T-helper 2 cell (primary cell): ENCODE measurements around the gene CD8B.
A peak's percentile ranks its signal among the peaks of the same experiment; 100 is the strongest.
"Not testable (repeated sequence)": the region's sequence is repeated elsewhere in the genome, so short reads cannot be mapped to it uniquely, and the experiment has no call there.

Experiments used
- DNase-seq, 5 experiments: peaks; one replicate each; pipeline versions ENCODE4 v3.0.0 to v3.0.0-alpha.2; 2012 to 2022
- total RNA-seq, 2 donors: gene quantifications; one replicate each; lab custom pipeline; 2026; lab: John Stamatoyannopoulos, UW

Gene CD8B
- 0.62 to 49.2 reads per million in 2 donors for total RNA-seq

GRCh38 chr2:86861628-86862379 lies at the start of gene CD8B:
Gene CD8B, minus strand, starts transcription at chr2:86861886. Its CDS starts 21 bp downstream, at chr2:86861865.
- not testable (repeated sequence) for DNase-seq

- not testable (repeated sequence) for DNase-seq
These were observed 44.2 kb upstream of the CD8B start for GRCh38 chr2:86905868-86906267.

- DNase-seq: not testable (repeated sequence)
These were observed 39.0 kb upstream of the CD8B start for GRCh38 chr2:86900687-86901086.

GRCh38 chr2:86886026-86886425 lies 24.3 kb upstream of the CD8B start:
- not testable (repeated sequence) for DNase-seq

- not testable (repeated sequence) for DNase-seq
These were observed 21.2 kb upstream of the CD8B start for GRCh38 chr2:86882865-86883264.

GRCh38 chr2:86882118-86882665 lies 20.5 kb upstream of the CD8B start:
- not testable (repeated sequence) for DNase-seq

GRCh38 chr2:86878986-86879385 lies 17.3 kb upstream of the CD8B start:
- DNase-seq: not testable (repeated sequence)

GRCh38 chr2:86870941-86871340 lies 9.3 kb upstream of the CD8B start:
- DNase-seq: not testable (repeated sequence)

- DNase-seq: not testable (repeated sequence)
These were observed 7.3 kb upstream of the CD8B start for GRCh38 chr2:86868895-86869468.

- peak in 2 of 5 experiments; percentile 7 to 32 for DNase-seq
These were observed 656 bp upstream of the CD8B start for GRCh38 chr2:86862380-86862703.

GRCh38 chr2:86861175-86861574 lies 511 bp downstream of the CD8B start:
- DNase-seq: not testable (repeated sequence)

- DNase-seq: not testable (repeated sequence)
These were observed 1.1 kb downstream of the CD8B start for GRCh38 chr2:86860573-86860972.

- DNase-seq: not testable (repeated sequence)
These were observed 4.0 kb downstream of the CD8B start for GRCh38 chr2:86857688-86858087.

- not testable (repeated sequence) for DNase-seq
These were observed 5.2 kb downstream of the CD8B start for GRCh38 chr2:86856498-86856897.

GRCh38 chr2:86855981-86856380 lies 5.7 kb downstream of the CD8B start:
- not testable (repeated sequence) for DNase-seq

GRCh38 chr2:86851581-86851980 lies 10.1 kb downstream of the CD8B start:
- not testable (repeated sequence) for DNase-seq

GRCh38 chr2:86842607-86843234 lies 19.0 kb downstream of the CD8B start:
- DNase-seq: peak in 2 of 5 experiments; percentile 53 to 63

GRCh38 chr2:86841330-86841729 lies 20.4 kb downstream of the CD8B start:
- DNase-seq: not testable (repeated sequence)

GRCh38 chr2:86839871-86840548 lies 21.7 kb downstream of the CD8B start:
- not testable (repeated sequence) for DNase-seq

GRCh38 chr2:86839455-86839854 lies 22.2 kb downstream of the CD8B start:
- not testable (repeated sequence) for DNase-seq

GRCh38 chr2:86837714-86838113 lies 24.0 kb downstream of the CD8B start:
- DNase-seq: not testable (repeated sequence)

GRCh38 chr2:86836915-86837695 lies 24.6 kb downstream of the CD8B start:
- peak in 2 of 5 experiments; percentile 9 to 43 for DNase-seq
